Mesenchymal stem cell (in vitro differentiated cells and primary cell): Measurements from ENCODE around the gene TALDO1.
A peak's percentile ranks its signal among the peaks of the same experiment; 100 is the strongest.

Experiments used
- DNase-seq: peaks from one replicate; pipeline ENCODE4 v3.0.0-alpha.2; 2013
- H2AFZ ChIP-seq: one replicate; pipeline ENCODE4 v1.6.1; 2013; ENCODE audit warnings: low read depth, mild to moderate bottlenecking, control low read depth, inconsistent platforms, low read length, moderate library complexity
- H2AK5ac ChIP-seq: 2 replicates; pipeline ENCODE4 v1.6.1; 2013; ENCODE audit warnings: low read length, moderate library complexity, mild to moderate bottlenecking, inconsistent platforms; ENCODE audit not compliant: severe bottlenecking
- H2BK120ac ChIP-seq: one replicate; pipeline ENCODE4 v1.6.1; 2013; ENCODE audit warnings: low read depth, mild to moderate bottlenecking, inconsistent platforms, low read length, moderate library complexity
- H2BK12ac ChIP-seq, 2 experiments: one replicate each; pipeline ENCODE4 v1.6.1; 2013; ENCODE audit warnings: inconsistent platforms in 2 of 2, low read length in 2 of 2, mild to moderate bottlenecking in 2 of 2, moderate library complexity in 2 of 2, control low read depth in 1 of 2
- H2BK15ac ChIP-seq: one replicate; pipeline ENCODE4 v1.6.1; 2013; ENCODE audit warnings: mild to moderate bottlenecking, low read depth, inconsistent platforms; ENCODE audit not compliant: poor library complexity, severe bottlenecking
- H2BK5ac ChIP-seq: 2 replicates; pipeline ENCODE4 v1.6.1; 2013; ENCODE audit warnings: low read depth, mild to moderate bottlenecking, low read length, control low read depth, inconsistent platforms; ENCODE audit not compliant: poor library complexity, severe bottlenecking
- H3K14ac ChIP-seq, 2 experiments: one replicate each; pipeline ENCODE4 v1.6.1; 2013; ENCODE audit warnings: inconsistent platforms in 2 of 2, low read length in 2 of 2, control low read depth in 1 of 2, mild to moderate bottlenecking in 1 of 2, moderate library complexity in 1 of 2
- H3K18ac ChIP-seq, 2 experiments: one replicate each; pipeline ENCODE4 v1.6.1; 2013; ENCODE audit warnings: inconsistent platforms in 2 of 2, low read length in 2 of 2, control low read depth in 1 of 2, low read depth in 1 of 2, mild to moderate bottlenecking in 1 of 2
- H3K23ac ChIP-seq, 2 experiments: one replicate each; pipeline ENCODE4 v1.6.1; 2013; ENCODE audit warnings: inconsistent platforms in 2 of 2, low read length in 2 of 2, mild to moderate bottlenecking in 2 of 2, moderate library complexity in 2 of 2, control low read depth in 1 of 2
- H3K27ac ChIP-seq: 2 replicates; pipeline ENCODE4 v1.5.1; 2013; ENCODE audit warnings: mild to moderate bottlenecking, moderate library complexity, low read length, control low read depth, inconsistent platforms; ENCODE audit not compliant: poor library complexity, severe bottlenecking
- H3K27me3 ChIP-seq, 2 experiments: 2 replicates each; pipeline versions ENCODE4 v1.6.1 to v1.7.0; 2013; ENCODE audit warnings: low read length in 2 of 2, mild to moderate bottlenecking in 2 of 2, moderate library complexity in 2 of 2, control low read depth in 1 of 2, inconsistent platforms in 1 of 2; ENCODE audit not compliant: control insufficient read depth in 1 of 2, insufficient read depth in 1 of 2
- H3K36me3 ChIP-seq, 2 experiments: 2 replicates each; pipeline versions ENCODE4 v1.6.1 to v1.7.0; 2013; ENCODE audit warnings: low read length in 2 of 2, control low read depth in 1 of 2, inconsistent platforms in 1 of 2, low read depth in 1 of 2, mild to moderate bottlenecking in 1 of 2; ENCODE audit not compliant: insufficient read depth in 2 of 2, control insufficient read depth in 1 of 2
- H3K4ac ChIP-seq, 2 experiments: one replicate each; pipeline ENCODE4 v1.6.1; 2013; ENCODE audit warnings: inconsistent platforms in 2 of 2, low read length in 2 of 2, mild to moderate bottlenecking in 2 of 2, moderate library complexity in 2 of 2, control low read depth in 1 of 2, low read depth in 1 of 2
- H3K4me1 ChIP-seq: 2 replicates; pipeline ENCODE4 v1.6.1; 2013; ENCODE audit warnings: low read depth, low read length, control low read depth; ENCODE audit not compliant: control insufficient read depth, insufficient read depth
- H3K4me2 ChIP-seq: 2 replicates; pipeline ENCODE4 v1.6.1; 2013; ENCODE audit warnings: low read length, mild to moderate bottlenecking, inconsistent platforms; ENCODE audit not compliant: poor library complexity, severe bottlenecking
- H3K4me3 ChIP-seq, 2 experiments: 2 replicates each; pipeline versions ENCODE4 v1.5.1 to v1.7.0; 2013; ENCODE audit warnings: low read length in 2 of 2, mild to moderate bottlenecking in 2 of 2, control low read depth in 1 of 2, low read depth in 1 of 2; ENCODE audit not compliant: insufficient read depth in 1 of 2
- H3K79me1 ChIP-seq: replicated peaks from 2 replicates; pipeline ENCODE4 v1.6.1; 2013; ENCODE audit warnings: mild to moderate bottlenecking, control low read depth, low read length, inconsistent platforms; ENCODE audit not compliant: poor library complexity, severe bottlenecking
- H3K9ac ChIP-seq: 2 replicates; pipeline ENCODE4 v1.7.0; 2013; ENCODE audit warnings: mild to moderate bottlenecking, low read length, moderate library complexity
- H3K9me3 ChIP-seq: 2 replicates; pipeline ENCODE4 v1.7.0; 2013; ENCODE audit warnings: mild to moderate bottlenecking, low read length; ENCODE audit not compliant: control insufficient read depth
- H4K8ac ChIP-seq: one replicate; pipeline ENCODE4 v1.6.1; 2013; ENCODE audit warnings: inconsistent platforms, mild to moderate bottlenecking, low read length, moderate library complexity
- H4K91ac ChIP-seq: one replicate; pipeline ENCODE4 v1.6.1; 2013; ENCODE audit warnings: mild to moderate bottlenecking, low read length, inconsistent platforms
- WGBS: methylation state at CpG from one replicate; pipeline ENCODE4 v1.1.7; 2013; ENCODE audit warnings: mixed read lengths; 5-methylcytosine and 5-hydroxymethylcytosine counted together

Gene TALDO1

GRCh38 chr11:709109-709997 lies 37.9 kb upstream of the TALDO1 start:
- H3K14ac ChIP-seq = no peak overlapping the region
- H3K4ac ChIP-seq = no peak overlapping the region
- H2BK12ac ChIP-seq = no peak overlapping the region
- peaks cover 5 to 69% of the 10 kb centered on the region in 2 experiments for H3K36me3 ChIP-seq
- H3K4me3 ChIP-seq = peak overlapping the region in 1 of 2 experiments; percentile 20
- peak overlapping the region; percentile 51 for H2BK5ac ChIP-seq
- H2AK5ac ChIP-seq = peak overlapping the region; percentile 98
- peak overlapping the region; percentile 21 for H3K27ac ChIP-seq
- DNase-seq = no peak
- H4K91ac ChIP-seq = no peak overlapping the region
- peaks cover 15% of the 10 kb centered on the region for H3K79me1 ChIP-seq
- H3K4me2 ChIP-seq = peak overlapping the region; percentile 28
- H3K9ac ChIP-seq = no peak overlapping the region
- WGBS = 81% methylated on average over 22 of the region's 27 CpGs
- H2BK120ac ChIP-seq = no peak overlapping the region
- no peak overlapping the region for H2BK15ac ChIP-seq
- no peaks in the 10 kb centered on the region for H3K27me3 ChIP-seq
- peaks cover 67% of the 10 kb centered on the region for H3K4me1 ChIP-seq
- no peaks in the 10 kb centered on the region for H3K9me3 ChIP-seq
- H3K18ac ChIP-seq = no peak overlapping the region
- no peak overlapping the region for H4K8ac ChIP-seq
- no peak overlapping the region for H3K23ac ChIP-seq
- no peak overlapping the region for H2AFZ ChIP-seq

GRCh38 chr11:714436-714835 lies 32.8 kb upstream of the TALDO1 start:
- no peak overlapping the region for H2BK5ac ChIP-seq
- no peak overlapping the region for H3K4ac ChIP-seq
- H3K18ac ChIP-seq = no peak overlapping the region
- no peak overlapping the region for H3K4me3 ChIP-seq
- no peak for DNase-seq
- no peak overlapping the region for H2BK120ac ChIP-seq
- H2BK12ac ChIP-seq = no peak overlapping the region
- no peak overlapping the region for H3K23ac ChIP-seq
- H2BK15ac ChIP-seq = no peak overlapping the region
- H3K36me3 ChIP-seq = peaks cover 0 to 59% of the 10 kb centered on the region in 2 experiments
- peaks cover 34% of the 10 kb centered on the region for H3K4me1 ChIP-seq
- no peak overlapping the region for H4K8ac ChIP-seq
- no peak overlapping the region for H3K9ac ChIP-seq
- no peak overlapping the region for H3K14ac ChIP-seq
- no peaks in the 10 kb centered on the region for H3K27me3 ChIP-seq
- H3K9me3 ChIP-seq = no peaks in the 10 kb centered on the region
- 95% methylated on average over 5 of the region's 6 CpGs for WGBS
- H2AK5ac ChIP-seq = no peak overlapping the region
- peaks cover 22% of the 10 kb centered on the region for H3K79me1 ChIP-seq
- H3K4me2 ChIP-seq = no peak overlapping the region
- no peak overlapping the region for H3K27ac ChIP-seq
- no peak overlapping the region for H4K91ac ChIP-seq
- H2AFZ ChIP-seq = no peak overlapping the region

GRCh38 chr11:719214-720016 lies 27.8 kb upstream of the TALDO1 start:
- Histone ChIP-seq H3K4me3 (no peak overlapping the region), H4K8ac (no peak overlapping the region), H3K4me1 (peaks cover 17% of the 10 kb centered on the region), H2AFZ (no peak overlapping the region), H3K27me3 (no peaks in the 10 kb centered on the region), H3K18ac (no peak overlapping the region), H3K79me1 (peaks cover 25% of the 10 kb centered on the region), H2BK120ac (no peak overlapping the region), H2BK12ac (no peak overlapping the region), H3K9me3 (no peaks in the 10 kb centered on the region), H3K14ac (no peak overlapping the region), H3K4me2 (no peak overlapping the region), H3K27ac (peak overlapping the region; percentile 41), H2AK5ac (peak overlapping the region; percentile 93), H2BK15ac (no peak overlapping the region), H3K9ac (no peak overlapping the region), H2BK5ac (no peak overlapping the region), H3K23ac (no peak overlapping the region), H4K91ac (no peak overlapping the region), H3K4ac (no peak overlapping the region), H3K36me3 (peaks cover 22 to 60% of the 10 kb centered on the region in 2 experiments)
- DNase-seq = no peak
- 94% methylated on average over 34 of the region's 34 CpGs for WGBS

- 89% methylated on average over 35 of the region's 35 CpGs for WGBS
- no peak overlapping the region for H3K4me3 ChIP-seq
- H3K14ac ChIP-seq = no peak overlapping the region
- no peak overlapping the region for H3K27ac ChIP-seq
- no peaks in the 10 kb centered on the region for H3K27me3 ChIP-seq
- H3K9ac ChIP-seq = no peak overlapping the region
- no peak overlapping the region for H2BK12ac ChIP-seq
- H2BK120ac ChIP-seq = no peak overlapping the region
- H2AK5ac ChIP-seq = peak overlapping the region; percentile 74
- H3K36me3 ChIP-seq = peaks cover 29 to 67% of the 10 kb centered on the region in 2 experiments
- H3K4ac ChIP-seq = no peak overlapping the region
- no peak overlapping the region for H2AFZ ChIP-seq
- H3K9me3 ChIP-seq = no peaks in the 10 kb centered on the region
- H2BK15ac ChIP-seq = no peak overlapping the region
- no peak overlapping the region for H4K8ac ChIP-seq
- no peak overlapping the region for H4K91ac ChIP-seq
- peaks cover 28% of the 10 kb centered on the region for H3K79me1 ChIP-seq
- no peak overlapping the region for H2BK5ac ChIP-seq
- no peak overlapping the region for H3K4me2 ChIP-seq
- no peak for DNase-seq
- no peak overlapping the region for H3K18ac ChIP-seq
- no peak overlapping the region for H3K23ac ChIP-seq
- H3K4me1 ChIP-seq = peaks cover 19% of the 10 kb centered on the region
Measured at GRCh38 chr11:720017-720641, 27.1 kb upstream of the TALDO1 start.
